Activated CD4-positive, alpha-beta T cell treated with anti-CD3 and anti-CD28 coated beads, Interleukin-2, amount 50 U/mL, for 4 hours (primary cell): ENCODE results near the gene CDT1.
A peak's percentile ranks its signal among the peaks of the same experiment; 100 is the strongest.
"Not testable (repeated sequence)": the region's sequence is repeated elsewhere in the genome, so short reads cannot be mapped to it uniquely, and the experiment has no call there.

ENCODE experiments used
- DNase-seq, 2 experiments: peaks; one replicate each; pipeline ENCODE4 v3.0.0-alpha.2; 2020

The CDT1 gene

GRCh38 chr16:88769617-88770460 is 33.8 kb upstream of the CDT1 start:
- no peak for DNase-seq

- DNase-seq: no peak
Observed at GRCh38 chr16:88770461-88771293, 32.9 kb upstream of the CDT1 start.

GRCh38 chr16:88771294-88771772 is 32.3 kb upstream of the CDT1 start:
- no peak for DNase-seq

- DNase-seq: not testable (repeated sequence)
Observed at GRCh38 chr16:88771781-88772180, 31.8 kb upstream of the CDT1 start.

GRCh38 chr16:88772871-88773811 is 30.4 kb upstream of the CDT1 start:
- no peak for DNase-seq

- DNase-seq: no peak
Observed at GRCh38 chr16:88773812-88774291, 29.7 kb upstream of the CDT1 start.

- DNase-seq: no peak
Observed at GRCh38 chr16:88774544-88775393, 28.8 kb upstream of the CDT1 start.

GRCh38 chr16:88775825-88776224 is 27.8 kb upstream of the CDT1 start:
- no peak for DNase-seq

- DNase-seq: no peak
Observed at GRCh38 chr16:88777471-88778270, 25.9 kb upstream of the CDT1 start.

- DNase-seq: no peak
Observed at GRCh38 chr16:88778271-88778525, 25.4 kb upstream of the CDT1 start.

GRCh38 chr16:88778541-88779065 is 25.0 kb upstream of the CDT1 start:
- DNase-seq: no peak

- no peak for DNase-seq
Observed at GRCh38 chr16:88779406-88780141, 24.0 kb upstream of the CDT1 start.

GRCh38 chr16:88780142-88781062 is 23.2 kb upstream of the CDT1 start:
- DNase-seq: no peak

- peak; percentile 67 to 76 for DNase-seq
Observed at GRCh38 chr16:88781140-88782077, 22.2 kb upstream of the CDT1 start.

GRCh38 chr16:88782454-88783390 is 20.9 kb upstream of the CDT1 start:
- DNase-seq: peak; percentile 72 to 80

- DNase-seq: no peak
Observed at GRCh38 chr16:88783391-88784073, 20.1 kb upstream of the CDT1 start.
